Measurements from ENCODE around the gene NEK7. TPM values are rescaled to one million over a fixed set of nuclear protein-coding genes. Genes with fewer than 3 reads are reported as not detected.
A peak's percentile ranks its signal among the peaks of the same experiment; 100 is the strongest.

NEK7 gene
- total RNA-seq, 1 donor from 2014 or later, result 119 TPM

- intact Hi-C loops (cut with DNase I), result no loop called here
- ATAC-seq (no peak), DNase-seq (ENCODE audit: low spot score) (no peak)
These were observed 21.4 kb upstream of the NEK7 start for GRCh38 chr1:198135366-198135765.

GRCh38 chr1:198141668-198142351, 15.0 kb upstream of the NEK7 start:
- DNase-seq (ENCODE audit: low spot score) (no peak), ATAC-seq (no peak)
- intact Hi-C loops (cut with DNase I), result no loop called here

- ATAC-seq (no peak), DNase-seq (ENCODE audit: low spot score) (no peak)
- intact Hi-C loops (cut with DNase I), result no loop called here
These were observed 13.0 kb upstream of the NEK7 start for GRCh38 chr1:198143797-198144196.

- intact Hi-C loops (cut with DNase I), result no loop called here
- ATAC-seq, result no peak
- no peak for DNase-seq (ENCODE audit: low spot score)
These were observed 9.6 kb upstream of the NEK7 start for GRCh38 chr1:198147216-198147615.

GRCh38 chr1:198150369-198150768, 6.4 kb upstream of the NEK7 start:
- no peak for DNase-seq (ENCODE audit: low spot score)
- intact Hi-C loops (cut with DNase I), result no loop called here
- no peak for ATAC-seq

- ATAC-seq (no peak), DNase-seq (ENCODE audit: low spot score) (no peak)
- intact Hi-C loops (cut with DNase I), result no loop called here
These were observed 5.1 kb upstream of the NEK7 start for GRCh38 chr1:198151688-198152087.

GRCh38 chr1:198153103-198153502, 3.7 kb upstream of the NEK7 start:
- intact Hi-C loops (cut with DNase I), result no loop called here
- DNase-seq (ENCODE audit: low spot score) (peak; percentile 66), ATAC-seq (peak; percentile 35)

GRCh38 chr1:198153804-198154203, 3.0 kb upstream of the NEK7 start:
- intact Hi-C loops (cut with DNase I), result no loop called here
- DNase-seq (ENCODE audit: low spot score) (no peak), ATAC-seq (no peak)

- intact Hi-C loops (cut with DNase I), result no loop called here
- DNase-seq (ENCODE audit: low spot score), result no peak
- no peak for ATAC-seq
These were observed 1.5 kb upstream of the NEK7 start for GRCh38 chr1:198155253-198155652.

GRCh38 chr1:198156111-198156744, 570 bp upstream of the NEK7 start:
- ATAC-seq (no peak), DNase-seq (ENCODE audit: low spot score) (peak; percentile 68)
- intact Hi-C loops (cut with DNase I), result no loop called here

- ATAC-seq, result peak; percentile 84
- peak; percentile 93 for DNase-seq (ENCODE audit: low spot score)
- intact Hi-C loops (cut with DNase I), result no loop called here
These were observed 546 bp downstream of the NEK7 start for GRCh38 chr1:198157241-198157846.

GRCh38 chr1:198157847-198158725, 1.3 kb downstream of the NEK7 start:
- DNase-seq (ENCODE audit: low spot score) (no peak), ATAC-seq (peak; percentile 19)
- intact Hi-C loops (cut with DNase I), result no loop called here

GRCh38 chr1:198158735-198159589, 2.2 kb downstream of the NEK7 start:
- ATAC-seq (peak; percentile 95), DNase-seq (ENCODE audit: low spot score) (peak; percentile 94)
- intact Hi-C loops (cut with DNase I), result no loop called here

- ATAC-seq (no peak), DNase-seq (ENCODE audit: low spot score) (no peak)
- intact Hi-C loops (cut with DNase I), result no loop called here
These were observed 3.4 kb downstream of the NEK7 start for GRCh38 chr1:198160222-198160621.

GRCh38 chr1:198160946-198161614, 4.3 kb downstream of the NEK7 start:
- no peak for DNase-seq (ENCODE audit: low spot score)
- intact Hi-C loops (cut with DNase I), result no loop called here
- no peak for ATAC-seq

- intact Hi-C loops (cut with DNase I), result no loop called here
- ATAC-seq, result no peak
- no peak for DNase-seq (ENCODE audit: low spot score)
These were observed 4.9 kb downstream of the NEK7 start for GRCh38 chr1:198161718-198162090.

- no peak for DNase-seq (ENCODE audit: low spot score)
- intact Hi-C loops (cut with DNase I), result no loop called here
- no peak for ATAC-seq
These were observed 5.4 kb downstream of the NEK7 start for GRCh38 chr1:198162091-198162767.

Data from sciatic nerve (tissue), 2 donors.